ENCODE measurements around the gene KAT6B. TPM values are rescaled to one million over a fixed set of nuclear protein-coding genes. Genes with fewer than 3 reads are reported as not detected.

KAT6B gene
- total and polyA plus RNA-seq, 10 of the 15 experiments (the other 5 are each of a cell fraction or from before 2014, with no cell fraction given), result 2.7 to 22.6 (median 15.7) TPM

DNA sequence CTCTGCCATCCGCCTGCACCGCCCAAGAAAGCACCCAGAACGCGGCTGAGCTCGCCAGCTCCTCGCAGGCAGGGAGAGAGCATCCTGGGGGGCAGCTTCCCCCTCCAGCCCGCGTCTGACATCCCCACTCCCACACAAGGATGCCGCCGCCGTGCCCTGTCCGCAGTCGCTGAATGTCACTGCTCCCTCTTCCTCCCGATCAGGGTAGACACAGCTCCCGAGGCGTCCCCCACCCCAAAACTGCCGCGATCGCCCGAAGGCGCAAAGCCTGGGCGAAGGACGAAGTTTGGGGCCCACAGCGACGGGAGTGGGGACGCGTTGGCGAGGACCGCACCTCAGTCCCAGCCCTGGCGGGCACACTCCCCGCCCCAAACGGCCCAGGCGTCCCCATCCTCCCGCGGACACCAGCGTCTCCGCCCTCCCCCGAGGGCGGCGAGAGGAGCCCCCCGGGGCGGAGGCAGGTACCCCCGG is 1.5 kb upstream of the KAT6B start (continued):
- TF ChIP-seq, protein P1, sequence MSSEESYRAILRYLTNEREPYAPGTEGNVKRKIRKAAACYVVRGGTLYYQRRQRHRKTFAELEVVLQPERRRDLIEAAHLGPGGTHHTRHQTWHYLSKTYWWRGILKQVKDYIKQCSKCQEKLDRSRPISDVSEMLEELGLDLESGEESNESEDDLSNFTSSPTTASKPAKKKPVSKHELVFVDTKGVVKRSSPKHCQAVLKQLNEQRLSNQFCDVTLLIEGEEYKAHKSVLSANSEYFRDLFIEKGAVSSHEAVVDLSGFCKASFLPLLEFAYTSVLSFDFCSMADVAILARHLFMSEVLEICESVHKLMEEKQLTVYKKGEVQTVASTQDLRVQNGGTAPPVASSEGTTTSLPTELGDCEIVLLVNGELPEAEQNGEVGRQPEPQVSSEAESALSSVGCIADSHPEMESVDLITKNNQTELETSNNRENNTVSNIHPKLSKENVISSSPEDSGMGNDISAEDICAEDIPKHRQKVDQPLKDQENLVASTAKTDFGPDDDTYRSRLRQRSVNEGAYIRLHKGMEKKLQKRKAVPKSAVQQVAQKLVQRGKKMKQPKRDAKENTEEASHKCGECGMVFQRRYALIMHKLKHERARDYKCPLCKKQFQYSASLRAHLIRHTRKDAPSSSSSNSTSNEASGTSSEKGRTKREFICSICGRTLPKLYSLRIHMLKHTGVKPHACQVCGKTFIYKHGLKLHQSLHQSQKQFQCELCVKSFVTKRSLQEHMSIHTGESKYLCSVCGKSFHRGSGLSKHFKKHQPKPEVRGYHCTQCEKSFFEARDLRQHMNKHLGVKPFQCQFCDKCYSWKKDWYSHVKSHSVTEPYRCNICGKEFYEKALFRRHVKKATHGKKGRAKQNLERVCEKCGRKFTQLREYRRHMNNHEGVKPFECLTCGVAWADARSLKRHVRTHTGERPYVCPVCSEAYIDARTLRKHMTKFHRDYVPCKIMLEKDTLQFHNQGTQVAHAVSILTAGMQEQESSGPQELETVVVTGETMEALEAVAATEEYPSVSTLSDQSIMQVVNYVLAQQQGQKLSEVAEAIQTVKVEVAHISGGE (CRISPR knock-in tag; IDR thresholded peaks at IDR 0.05), result no peak
- TF ChIP-seq HDGF (IDR thresholded peaks at IDR 0.05), result peak; percentile 53; the same call in 1 of the 2 replicates
- no peak for TF ChIP-seq NRF1 (conservative IDR thresholded peaks at IDR 0.05; ENCODE audit: low read depth, low read length)
- TF ChIP-seq, protein P2, sequence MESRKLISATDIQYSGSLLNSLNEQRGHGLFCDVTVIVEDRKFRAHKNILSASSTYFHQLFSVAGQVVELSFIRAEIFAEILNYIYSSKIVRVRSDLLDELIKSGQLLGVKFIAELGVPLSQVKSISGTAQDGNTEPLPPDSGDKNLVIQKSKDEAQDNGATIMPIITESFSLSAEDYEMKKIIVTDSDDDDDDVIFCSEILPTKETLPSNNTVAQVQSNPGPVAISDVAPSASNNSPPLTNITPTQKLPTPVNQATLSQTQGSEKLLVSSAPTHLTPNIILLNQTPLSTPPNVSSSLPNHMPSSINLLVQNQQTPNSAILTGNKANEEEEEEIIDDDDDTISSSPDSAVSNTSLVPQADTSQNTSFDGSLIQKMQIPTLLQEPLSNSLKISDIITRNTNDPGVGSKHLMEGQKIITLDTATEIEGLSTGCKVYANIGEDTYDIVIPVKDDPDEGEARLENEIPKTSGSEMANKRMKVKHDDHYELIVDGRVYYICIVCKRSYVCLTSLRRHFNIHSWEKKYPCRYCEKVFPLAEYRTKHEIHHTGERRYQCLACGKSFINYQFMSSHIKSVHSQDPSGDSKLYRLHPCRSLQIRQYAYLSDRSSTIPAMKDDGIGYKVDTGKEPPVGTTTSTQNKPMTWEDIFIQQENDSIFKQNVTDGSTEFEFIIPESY (IDR thresholded peaks at IDR 0.05), result no peak
- TF ChIP-seq, protein P3, sequence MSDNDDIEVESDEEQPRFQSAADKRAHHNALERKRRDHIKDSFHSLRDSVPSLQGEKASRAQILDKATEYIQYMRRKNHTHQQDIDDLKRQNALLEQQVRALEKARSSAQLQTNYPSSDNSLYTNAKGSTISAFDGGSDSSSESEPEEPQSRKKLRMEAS (IDR thresholded peaks at IDR 0.05; ENCODE audit: low read depth, low read length), result no peak
- no peak for TF ChIP-seq CHD1 (IDR thresholded peaks at IDR 0.05; ENCODE audit: low read depth, low read length)
- TF ChIP-seq JUNB (IDR thresholded peaks at IDR 0.05), result no peak
- no peak for TF ChIP-seq BRCA1 (IDR thresholded peaks at IDR 0.05; ENCODE audit: low read depth, low read length)
- TF ChIP-seq, protein P4, sequence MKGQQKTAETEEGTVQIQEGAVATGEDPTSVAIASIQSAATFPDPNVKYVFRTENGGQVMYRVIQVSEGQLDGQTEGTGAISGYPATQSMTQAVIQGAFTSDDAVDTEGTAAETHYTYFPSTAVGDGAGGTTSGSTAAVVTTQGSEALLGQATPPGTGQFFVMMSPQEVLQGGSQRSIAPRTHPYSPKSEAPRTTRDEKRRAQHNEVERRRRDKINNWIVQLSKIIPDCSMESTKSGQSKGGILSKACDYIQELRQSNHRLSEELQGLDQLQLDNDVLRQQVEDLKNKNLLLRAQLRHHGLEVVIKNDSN (IDR thresholded peaks at IDR 0.05; ENCODE audit: borderline replicate concordance, extremely low read length, insufficient read depth, low read depth, low read length), result no peak
- TF ChIP-seq SPI1 (IDR thresholded peaks at IDR 0.05; ENCODE audit: borderline replicate concordance, insufficient read depth, low read depth, low read length), result 0 out of 2 replicates have a peak, but pooled peaks have one; percentile 6
- TF ChIP-seq HCFC1 (IDR thresholded peaks at IDR 0.05; ENCODE audit: low read length), result no peak
- TF ChIP-seq, protein P5, sequence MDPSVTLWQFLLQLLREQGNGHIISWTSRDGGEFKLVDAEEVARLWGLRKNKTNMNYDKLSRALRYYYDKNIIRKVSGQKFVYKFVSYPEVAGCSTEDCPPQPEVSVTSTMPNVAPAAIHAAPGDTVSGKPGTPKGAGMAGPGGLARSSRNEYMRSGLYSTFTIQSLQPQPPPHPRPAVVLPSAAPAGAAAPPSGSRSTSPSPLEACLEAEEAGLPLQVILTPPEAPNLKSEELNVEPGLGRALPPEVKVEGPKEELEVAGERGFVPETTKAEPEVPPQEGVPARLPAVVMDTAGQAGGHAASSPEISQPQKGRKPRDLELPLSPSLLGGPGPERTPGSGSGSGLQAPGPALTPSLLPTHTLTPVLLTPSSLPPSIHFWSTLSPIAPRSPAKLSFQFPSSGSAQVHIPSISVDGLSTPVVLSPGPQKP (IDR thresholded peaks at IDR 0.05; ENCODE audit: low read depth, low read length), result no peak
- 0 out of 2 replicates have a peak, but pooled peaks have one; percentile 29 for TF ChIP-seq MEF2A (IDR thresholded peaks at IDR 0.05; ENCODE audit: insufficient read depth, low read depth, low read length)
- TF ChIP-seq POLR2AphosphoS5 (IDR thresholded peaks at IDR 0.05; ENCODE audit: low read length), result no peak
- TF ChIP-seq SP1 (IDR thresholded peaks at IDR 0.05; ENCODE audit: low read depth, low read length), result no peak
- TF ChIP-seq, protein P6, sequence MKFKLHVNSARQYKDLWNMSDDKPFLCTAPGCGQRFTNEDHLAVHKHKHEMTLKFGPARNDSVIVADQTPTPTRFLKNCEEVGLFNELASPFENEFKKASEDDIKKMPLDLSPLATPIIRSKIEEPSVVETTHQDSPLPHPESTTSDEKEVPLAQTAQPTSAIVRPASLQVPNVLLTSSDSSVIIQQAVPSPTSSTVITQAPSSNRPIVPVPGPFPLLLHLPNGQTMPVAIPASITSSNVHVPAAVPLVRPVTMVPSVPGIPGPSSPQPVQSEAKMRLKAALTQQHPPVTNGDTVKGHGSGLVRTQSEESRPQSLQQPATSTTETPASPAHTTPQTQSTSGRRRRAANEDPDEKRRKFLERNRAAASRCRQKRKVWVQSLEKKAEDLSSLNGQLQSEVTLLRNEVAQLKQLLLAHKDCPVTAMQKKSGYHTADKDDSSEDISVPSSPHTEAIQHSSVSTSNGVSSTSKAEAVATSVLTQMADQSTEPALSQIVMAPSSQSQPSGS (IDR thresholded peaks at IDR 0.05; ENCODE audit: low read length), result no peak
- no peak for TF ChIP-seq TAF1 (IDR thresholded peaks at IDR 0.05; ENCODE audit: borderline replicate concordance, low read depth, low read length)
- TF ChIP-seq NFIC (IDR thresholded peaks at IDR 0.05; ENCODE audit: low read depth, low read length), result no peak
- TF ChIP-seq SRF (IDR thresholded peaks at IDR 0.05; ENCODE audit: low read depth in 2 of 2, low read length in 2 of 2), result no peak
- no peak for TF ChIP-seq NFXL1 (IDR thresholded peaks at IDR 0.05; ENCODE audit: borderline replicate concordance)
- no peak for TF ChIP-seq ZNF384 (IDR thresholded peaks at IDR 0.05; ENCODE audit: borderline replicate concordance, low read depth, low read length)
- TF ChIP-seq CEBPB (IDR thresholded peaks at IDR 0.05; ENCODE audit: borderline replicate concordance in 1 of 2, low read depth in 2 of 2, low read length in 2 of 2), result no peak
